HG03025 (cell line): Measurements from ENCODE around the gene DMBX1.

Experiments
- ATAC-seq: cut with Tn5 transposase; IDR thresholded peaks from one replicate; pipeline ENCODE4 v1.9.1; 2021; ENCODE audit warnings: mild to moderate bottlenecking, moderate library complexity; ENCODE audit not compliant: unreplicated experiment, low FRiP score

The DMBX1 gene

DNA sequence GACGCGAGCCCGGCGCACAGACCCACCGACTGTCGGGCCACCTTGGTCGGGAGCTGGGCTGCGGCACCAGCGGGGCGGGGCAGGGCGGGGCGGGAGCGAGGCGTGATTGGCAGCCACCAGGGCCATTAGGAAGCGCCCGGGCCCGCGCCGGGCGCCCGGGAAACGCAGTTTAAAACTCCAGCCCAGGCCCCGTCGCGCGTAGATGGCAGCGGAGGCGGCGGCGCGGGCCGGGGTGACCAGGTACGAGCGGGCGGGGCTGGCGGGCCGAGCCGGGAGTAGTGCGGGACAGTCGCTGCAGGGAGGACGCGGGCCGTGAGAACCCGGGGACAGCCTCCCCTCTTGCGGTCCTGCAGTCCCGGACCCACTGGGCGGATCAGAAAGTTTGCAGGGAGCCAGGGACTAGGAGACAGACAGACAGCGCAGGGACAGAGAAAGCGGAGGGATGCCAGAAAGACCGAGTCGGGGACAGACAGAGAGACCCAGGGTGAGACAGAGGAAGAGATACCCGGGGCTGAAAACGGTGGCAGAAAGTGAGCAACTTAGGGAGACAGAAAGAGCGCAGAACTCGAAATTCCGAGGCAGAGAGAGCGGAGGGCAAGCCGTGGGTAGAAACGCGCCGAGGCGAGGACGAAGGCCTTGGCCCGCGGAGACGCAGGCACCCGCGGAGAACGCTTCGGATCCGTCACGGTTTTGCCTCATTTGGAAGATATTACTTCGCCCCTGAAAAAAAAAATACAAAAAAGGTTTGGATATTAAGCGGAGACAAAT is at the start of gene DMBX1:
Gene DMBX1 (plus strand): TSS at position 199 of the 768 bp plus-strand sequence. CDS start 17,175 bp downstream, outside the sequence.
- ATAC-seq = no peak

DNA sequence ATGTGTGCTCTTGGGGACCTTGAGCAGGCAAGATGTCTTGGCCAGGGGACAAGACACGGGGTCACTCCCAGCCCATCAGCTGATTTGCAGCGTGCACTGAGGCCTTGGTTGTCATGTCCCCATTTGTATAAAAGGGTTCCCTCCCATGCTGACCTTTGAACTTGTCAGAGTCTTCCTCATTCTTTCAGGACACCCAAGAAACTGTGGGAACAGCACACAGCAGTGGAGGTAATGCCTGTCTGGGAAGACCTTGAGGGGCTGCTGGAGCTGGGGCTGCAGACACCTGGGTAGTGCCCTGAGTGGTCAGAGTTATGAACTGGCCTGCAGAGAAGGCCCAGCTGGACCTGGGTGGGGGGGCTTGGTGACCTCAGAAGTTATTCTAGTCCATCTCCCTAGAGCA is 49.2 kb upstream of the DMBX1 start:
- ATAC-seq = no peak

DNA sequence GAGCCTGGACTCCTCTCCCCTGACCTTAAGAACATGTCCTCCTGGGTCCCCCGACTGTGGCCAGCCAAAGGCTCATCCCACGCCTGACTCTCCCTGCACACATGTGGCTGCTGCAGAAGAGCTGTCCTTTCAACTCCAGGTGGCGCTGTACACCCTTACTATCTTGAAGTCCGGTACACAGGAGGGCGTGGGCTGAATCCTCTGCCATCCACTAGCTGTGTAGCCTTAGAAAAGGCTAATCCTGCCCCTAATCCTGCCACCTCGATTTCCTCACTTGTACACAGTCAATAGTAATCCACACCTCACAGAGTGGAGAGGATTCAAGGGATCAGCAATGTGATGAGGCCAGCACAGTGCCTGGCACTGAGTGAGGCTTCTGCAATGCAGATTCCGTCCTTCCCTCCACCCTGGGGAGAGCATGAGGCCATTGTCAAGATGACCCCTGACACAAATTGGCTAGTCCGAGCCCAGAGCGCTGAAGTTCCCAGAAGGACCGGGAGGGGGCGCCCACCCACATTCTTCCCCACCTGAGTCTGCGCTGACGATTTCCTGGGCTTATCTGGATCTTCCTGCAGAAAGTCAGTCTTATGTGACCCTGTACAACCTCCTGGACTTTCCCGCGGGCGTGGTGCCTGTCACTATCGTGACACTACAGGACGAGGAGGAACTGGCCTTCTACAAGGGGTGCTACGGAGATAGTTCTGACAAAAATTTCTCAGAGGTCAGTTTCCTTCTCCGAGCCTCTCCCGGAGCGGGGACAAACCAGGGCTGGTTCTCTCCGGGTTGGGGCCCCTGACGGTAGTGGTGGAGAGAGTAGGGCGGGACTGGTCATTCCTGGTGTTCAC is 47.1 kb upstream of the DMBX1 start:
- ATAC-seq = peak; percentile 57

DNA sequence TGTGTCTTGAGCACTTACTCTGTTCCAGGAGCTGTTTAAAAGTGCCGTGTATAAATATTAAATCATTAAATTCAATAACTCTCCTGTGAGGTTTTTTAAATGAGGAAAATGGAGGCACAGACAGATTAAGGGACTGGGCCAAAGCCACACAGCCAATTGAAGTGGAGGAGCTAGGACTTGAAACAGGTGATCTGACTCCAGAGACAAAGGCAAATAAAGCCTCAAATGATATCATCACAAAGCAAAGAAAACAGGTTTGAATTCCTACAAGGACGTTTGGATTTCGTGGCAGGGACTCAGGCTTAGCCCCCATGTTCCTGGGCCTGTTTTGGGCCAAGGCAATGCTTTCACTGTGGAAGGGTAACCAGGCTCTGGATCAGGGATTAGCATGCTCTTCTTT is 45.2 kb upstream of the DMBX1 start:
- no peak for ATAC-seq

DNA sequence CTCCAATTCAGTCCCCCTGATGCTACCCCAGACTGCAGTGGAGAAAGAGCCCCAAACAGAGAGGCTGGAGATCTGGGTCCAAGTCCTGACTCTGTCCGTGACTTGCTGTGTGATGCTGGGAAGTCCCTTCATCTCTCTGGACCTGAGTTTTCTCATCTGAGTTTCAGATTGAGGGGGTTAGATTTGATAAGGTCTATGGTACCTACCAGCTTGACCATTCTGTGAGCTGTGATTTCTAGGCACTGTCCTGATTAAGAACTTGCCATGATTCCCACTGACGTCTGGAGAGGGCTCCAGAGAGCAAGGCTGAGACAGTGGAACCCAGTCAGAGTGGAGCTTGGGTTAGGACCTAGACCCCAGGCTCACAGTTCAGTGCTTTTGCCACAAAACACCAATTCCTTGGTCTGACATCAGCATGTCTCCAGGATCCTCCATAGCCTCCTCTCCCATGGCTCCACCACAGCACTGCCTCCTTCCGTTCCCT is 43.8 kb upstream of the DMBX1 start:
- no peak for ATAC-seq

DNA sequence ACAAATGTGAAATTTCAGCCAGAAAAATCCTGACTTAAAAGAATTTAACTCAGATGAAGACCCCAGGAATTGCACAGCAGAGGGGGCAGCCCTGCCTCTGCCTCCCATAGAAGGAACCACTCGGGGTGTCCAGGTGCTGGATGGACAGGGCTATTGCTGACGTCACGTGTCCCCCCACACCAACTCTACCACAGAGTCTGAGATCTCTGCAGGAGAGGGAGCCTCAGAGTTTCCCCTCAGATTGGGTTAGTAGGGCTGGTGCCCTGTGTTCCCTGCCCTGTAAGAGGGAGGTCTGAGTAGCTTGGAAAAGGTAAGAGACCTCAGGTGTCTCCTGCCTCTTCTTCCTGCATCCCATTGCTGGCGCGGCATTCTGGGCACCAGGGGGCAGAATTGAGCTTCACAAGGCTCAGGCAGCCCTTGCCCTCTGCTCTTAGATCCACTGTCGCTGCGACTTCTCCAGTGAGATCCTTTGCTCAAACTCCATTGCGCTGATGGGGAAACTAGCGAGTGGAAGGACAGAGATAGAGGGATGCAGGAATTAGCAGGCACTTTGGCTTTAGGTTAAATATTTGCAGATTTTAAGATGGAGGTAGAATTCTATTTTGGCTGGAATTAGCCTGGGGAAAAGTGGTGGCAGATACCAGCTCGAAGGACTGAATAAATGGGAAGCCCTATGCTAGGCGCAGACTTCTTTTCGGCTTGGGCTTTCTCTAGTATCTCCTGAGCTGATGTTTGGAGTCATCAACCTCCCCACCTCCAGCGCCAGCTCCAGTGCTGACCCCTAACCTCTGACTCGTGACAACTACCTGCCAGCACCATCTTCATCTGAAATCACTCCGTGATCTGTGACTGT is 42.8 kb upstream of the DMBX1 start:
- no peak for ATAC-seq

DNA sequence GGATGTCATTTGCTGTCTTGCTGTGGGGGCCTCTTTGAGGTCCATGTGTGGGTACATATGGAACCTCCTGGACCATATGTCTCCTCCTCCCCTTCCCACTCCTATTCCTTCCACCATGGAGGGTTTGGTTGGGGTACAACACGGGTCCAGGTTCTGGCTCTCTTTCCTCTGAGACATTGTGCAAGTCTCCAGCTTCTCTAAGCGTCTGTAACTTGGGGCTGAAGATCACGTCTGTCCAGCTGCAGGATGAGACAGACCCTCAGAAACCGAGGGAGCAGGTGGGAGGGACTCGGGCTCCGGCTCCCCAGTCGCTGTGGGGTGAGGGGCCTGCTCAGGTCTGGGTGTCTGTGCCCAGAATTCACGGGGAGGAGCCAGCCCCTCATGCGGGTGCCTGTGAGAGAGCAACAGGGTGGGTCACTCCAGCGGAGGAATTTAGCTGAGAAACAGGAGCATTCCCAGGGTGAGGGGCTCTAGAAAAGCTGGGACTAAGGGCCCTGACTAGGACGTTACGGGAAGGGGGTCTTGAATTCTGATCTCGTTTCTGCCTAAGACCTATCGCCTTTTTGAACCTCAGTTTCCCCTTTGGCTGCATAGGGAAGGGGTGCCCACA is 42.0 kb upstream of the DMBX1 start:
- no peak for ATAC-seq

DNA sequence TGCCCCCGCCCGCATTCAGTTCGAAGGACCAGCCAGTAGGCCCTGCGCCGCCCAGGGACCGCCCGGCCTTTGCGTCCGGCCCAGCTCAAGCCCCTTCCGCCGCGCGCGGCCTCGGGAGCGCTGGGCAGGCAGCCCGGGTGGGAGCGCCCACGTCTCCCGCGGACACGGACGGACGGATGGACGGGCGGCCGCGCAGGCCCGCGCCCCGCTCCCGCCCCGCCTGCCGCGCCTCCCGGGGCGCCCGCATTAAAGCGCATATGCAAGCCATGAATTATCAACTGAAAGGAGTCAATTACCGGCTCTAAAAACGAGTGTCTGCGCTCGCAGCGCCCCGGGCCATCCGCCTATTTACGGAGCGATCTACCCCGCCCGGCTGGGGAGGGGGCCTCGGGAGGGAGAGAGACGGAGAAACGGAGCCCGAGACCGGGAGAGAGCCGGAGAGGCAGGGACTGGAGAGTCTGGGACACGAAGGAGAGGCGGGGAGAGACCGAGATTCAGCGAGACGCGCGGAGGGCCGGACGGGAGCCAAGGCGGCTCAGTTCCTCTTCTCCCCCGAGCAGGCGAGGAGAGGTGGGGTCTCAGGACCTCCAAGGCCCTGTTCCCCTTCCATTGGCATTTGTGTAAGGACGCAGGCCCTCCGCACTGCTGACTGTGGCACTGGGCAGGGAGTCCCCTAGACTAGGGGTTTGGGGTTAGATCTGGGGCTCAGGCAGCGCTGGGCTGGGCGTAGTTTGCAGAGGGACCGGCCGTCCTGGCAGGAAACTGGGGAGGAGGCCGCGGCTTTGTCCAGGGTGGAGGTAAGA is 41.3 kb upstream of the DMBX1 start:
- ATAC-seq = no peak

DNA sequence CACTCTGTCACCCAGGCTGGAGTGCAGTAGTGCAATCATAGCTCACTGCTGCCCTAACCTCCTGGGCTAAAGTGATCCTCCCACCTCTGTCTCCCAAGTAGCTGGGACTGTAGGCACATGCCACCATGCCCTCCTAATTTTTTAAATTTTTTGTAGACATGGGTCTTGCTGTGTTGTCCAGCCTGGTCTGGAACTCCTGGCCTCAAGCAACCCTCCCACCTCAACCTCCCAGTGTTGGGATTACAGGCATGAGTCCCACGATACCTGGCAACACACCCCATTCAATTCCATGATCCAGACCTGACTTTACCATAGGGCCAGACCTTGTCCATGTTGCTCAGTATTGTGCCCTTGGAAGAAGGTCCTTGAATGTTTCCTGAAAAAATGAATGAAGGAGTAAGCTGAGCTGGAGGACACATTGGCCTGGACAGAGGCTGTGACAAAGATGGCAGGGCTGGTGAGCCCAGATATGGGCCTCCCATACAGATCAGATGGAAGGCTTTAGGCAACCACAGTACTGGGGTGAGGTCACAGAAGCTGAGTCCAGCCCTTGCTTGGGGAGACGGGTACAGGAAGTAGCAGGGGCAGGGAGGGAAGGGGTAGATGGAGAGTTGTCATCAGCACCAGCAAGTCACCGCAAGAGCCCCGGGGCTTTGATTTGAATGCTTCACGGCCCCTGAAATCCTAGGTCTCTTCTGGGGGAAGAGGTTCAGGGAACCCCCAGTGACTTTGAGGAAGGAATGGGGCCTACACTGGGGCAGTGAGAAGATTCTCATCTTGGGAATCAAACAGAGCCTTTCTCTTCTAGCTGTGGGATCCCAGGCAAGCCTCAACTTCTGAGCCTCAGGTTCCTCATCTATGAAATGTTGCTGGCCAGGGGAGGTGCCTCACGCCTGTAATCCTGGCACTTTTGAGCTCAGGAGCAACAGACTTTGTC is 40.1 kb upstream of the DMBX1 start:
- no peak for ATAC-seq

DNA sequence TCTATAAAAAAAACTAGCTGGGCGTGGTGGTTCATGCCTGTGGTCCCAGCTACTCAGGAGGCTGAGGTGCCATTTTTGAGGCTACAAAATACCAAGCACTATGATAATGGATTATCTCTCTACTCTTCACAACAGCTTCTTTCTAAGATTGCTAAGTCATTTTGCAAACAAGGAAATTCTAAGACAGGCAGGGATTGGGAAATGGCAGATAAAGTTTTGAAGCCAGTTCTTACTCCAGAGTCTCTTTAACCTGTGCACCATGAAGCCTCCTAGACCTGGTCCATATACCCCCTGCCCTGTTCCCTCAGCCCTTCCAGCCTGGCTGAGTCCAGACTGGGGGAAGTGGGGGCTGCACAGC is 39.5 kb upstream of the DMBX1 start:
- no peak for ATAC-seq

DNA sequence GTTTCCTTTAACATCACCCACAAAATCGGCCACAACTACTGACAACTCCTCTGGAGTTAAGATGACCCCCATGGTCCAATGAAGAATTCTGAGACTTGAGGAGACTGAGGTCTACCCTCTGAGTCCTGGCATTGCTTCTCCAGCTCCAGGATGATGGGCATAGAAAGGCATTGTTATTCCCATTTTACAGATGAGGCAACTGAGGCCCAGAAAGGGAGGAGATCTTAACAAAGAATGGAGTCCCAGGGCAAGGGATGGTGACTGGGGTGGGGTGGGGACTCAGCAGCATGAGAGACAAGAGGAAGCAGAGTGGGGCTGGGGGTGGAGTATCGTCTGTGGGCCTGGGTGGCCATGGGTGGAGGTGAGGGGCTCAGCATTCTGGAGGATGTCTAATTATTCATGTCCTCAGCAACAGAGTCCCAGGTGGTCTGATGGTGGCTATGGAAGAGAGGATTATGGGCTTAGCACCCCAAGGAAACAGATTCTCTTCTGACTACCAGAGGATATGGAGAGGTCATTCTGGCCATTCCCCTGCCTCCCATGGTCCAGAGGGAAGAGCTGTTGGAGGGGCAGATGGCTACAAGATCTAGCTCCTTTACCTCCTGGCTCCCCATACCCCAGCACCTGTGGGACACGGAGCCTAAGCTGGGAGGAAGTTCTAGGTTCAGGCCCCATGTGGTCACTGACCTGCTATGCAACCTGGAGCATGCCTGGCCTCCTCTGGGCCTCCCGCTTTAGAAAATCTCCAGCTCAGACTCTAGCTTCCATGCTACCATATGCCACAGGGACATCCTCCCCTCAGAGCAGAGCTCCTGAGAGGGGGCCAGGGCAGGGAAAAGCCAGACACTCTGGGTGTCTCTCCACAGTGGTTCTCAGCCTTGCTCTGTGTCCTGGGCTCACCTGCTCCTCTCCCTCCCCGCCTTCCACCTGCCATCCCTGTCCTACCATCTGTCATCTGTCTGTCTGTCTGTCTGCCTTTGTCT is 37.4 kb upstream of the DMBX1 start:
- ATAC-seq = no peak

DNA sequence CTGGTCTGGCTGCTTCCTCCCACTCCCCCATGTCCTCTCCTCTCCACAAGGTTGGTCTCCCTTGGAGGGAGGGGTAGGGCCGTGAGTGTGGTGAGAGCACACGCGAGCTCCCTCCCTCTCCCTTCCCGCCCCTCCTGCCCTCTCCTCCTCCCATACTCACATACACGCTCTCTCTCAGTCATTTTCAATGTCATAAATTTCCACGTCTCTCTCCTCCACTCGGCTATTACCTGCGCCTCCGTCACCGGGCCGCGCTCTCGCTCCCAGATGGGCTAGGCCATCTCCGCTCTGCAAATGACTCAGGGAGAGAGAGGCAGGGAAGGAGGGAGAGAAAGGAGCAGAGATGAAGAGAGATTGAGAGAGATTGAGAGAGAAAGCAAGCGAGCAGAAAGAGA is 36.7 kb upstream of the DMBX1 start:
- no peak for ATAC-seq

DNA sequence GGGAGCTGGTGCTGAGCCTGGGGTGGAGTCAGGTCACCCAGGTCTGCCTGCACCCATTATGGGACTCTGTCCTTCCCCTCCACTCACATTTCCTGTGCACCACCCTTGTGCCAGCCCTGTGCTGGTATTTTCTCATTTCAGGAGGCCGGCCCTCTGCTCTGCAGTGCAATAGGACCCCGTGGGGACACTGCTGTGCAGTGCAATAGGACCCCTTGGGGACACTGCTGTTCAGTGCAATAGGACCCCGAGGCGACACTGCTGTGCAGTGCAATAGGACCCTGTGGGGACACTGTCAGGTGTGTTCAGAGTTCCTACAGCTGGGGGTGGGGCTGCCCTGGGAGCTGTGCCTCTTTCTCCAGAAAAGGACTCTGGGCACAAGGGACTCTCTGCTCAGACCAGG is 36.2 kb upstream of the DMBX1 start:
- no peak for ATAC-seq

DNA sequence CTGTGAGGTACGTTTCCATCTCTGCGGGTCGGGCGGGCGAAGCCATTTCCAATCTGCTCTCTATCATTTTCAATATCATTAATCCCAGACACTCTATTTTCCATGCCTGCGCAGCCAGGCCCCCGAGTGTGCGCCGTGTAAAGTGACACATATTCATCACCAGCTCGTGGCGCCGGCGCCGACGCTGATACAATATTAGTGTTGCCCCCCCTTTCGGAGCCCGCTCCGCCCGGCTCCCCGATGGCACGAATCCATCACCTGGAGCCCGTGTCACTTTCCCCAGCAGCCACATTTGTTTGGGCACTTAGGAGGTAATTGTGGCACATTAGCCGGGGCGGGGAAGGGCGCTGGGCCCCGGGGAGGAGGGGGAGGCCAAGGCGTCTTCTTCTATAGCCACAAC is 33.7 kb upstream of the DMBX1 start:
- ATAC-seq = no peak

DNA sequence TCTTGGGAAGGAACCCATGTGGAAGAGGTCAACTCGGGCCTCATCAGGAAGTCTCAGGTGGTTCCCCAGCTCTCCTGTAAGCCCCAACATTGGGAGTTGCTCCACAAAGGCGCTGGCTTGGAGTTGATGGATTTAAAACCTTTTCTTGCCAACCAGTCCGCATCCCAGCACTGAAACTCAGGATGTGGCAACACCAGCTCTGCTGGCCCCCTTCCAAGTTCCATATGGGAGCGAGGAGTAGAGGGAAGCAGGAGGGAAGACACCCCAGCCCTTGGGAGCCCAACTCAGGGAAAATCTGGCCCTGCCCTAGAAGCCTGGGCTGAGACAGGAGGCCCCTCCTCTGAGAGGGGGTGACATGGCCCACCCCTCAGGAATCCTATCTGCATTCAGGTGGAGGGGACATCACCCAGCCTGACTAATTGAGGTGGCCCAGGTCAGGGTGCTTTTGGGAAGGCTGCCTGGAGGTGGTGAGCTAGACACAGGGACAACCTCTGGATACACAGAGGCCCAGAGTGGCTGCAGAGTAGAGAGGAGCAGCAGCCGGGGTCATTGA is 33.1 kb upstream of the DMBX1 start:
- no peak for ATAC-seq

DNA sequence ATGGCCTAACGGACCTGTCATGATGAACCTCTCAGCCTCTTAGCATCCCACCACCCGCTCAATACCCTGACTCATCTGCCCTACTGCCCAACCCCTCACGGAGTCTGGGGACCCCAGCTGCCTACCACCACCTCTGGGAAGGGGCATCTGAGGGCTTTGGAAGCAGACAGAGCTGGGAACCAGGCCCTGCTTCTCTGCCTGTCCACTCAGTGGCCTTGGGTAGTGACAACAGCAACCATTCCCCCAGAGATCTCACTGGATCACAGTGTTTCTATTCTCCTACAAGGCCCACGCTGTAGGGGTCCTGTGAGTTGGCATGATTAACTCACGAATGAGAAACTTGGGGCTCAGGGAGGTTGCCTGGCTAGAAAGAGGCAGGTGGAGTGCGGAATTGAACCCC is 32.5 kb upstream of the DMBX1 start:
- ATAC-seq = no peak

DNA sequence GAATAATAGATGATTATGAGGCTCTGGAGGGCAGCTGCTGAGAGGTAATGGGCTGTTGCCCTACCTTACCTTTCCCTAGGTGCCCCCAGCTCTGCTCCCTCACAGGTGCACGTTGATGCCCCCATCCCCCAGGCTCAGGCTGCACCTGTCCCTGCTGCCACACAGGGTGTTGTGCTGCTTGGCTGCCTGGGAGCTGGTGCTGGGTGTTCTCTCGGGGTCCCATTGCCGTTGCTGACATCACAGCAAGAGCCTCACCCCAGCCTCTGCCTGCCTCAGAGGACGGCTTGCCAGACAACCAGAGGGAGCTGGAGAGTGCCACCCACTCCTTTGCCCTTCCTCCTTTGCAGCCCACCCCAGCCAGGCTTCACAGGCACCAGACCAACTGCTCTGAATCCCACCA is 31.4 kb upstream of the DMBX1 start:
- no peak for ATAC-seq
